Stimulated activated CD4-positive, alpha-beta T cell treated with anti-CD3 and anti-CD28 coated beads, Interleukin-1b, Interleukin-23, amount 100 ng/mL, for 4 hours (primary cell): Measurements from ENCODE around the gene MRPS23.
A peak's percentile ranks its signal among the peaks of the same experiment; 100 is the strongest.

Experiments
- DNase-seq, 2 donors: peaks; one replicate each; pipeline ENCODE4 v3.0.0-alpha.2; 2020; ENCODE audit warnings: low read depth in 2 of 2

MRPS23 gene

GRCh38 chr17:57849874-57850754 lies at the start of gene MRPS23:
MRPS23 (minus strand) TSS chr17:57850044; CDS start chr17:57850010, 34 bp downstream.
- peak; percentile 90 to 92 for DNase-seq

- DNase-seq: no peak
Measured at GRCh38 chr17:57899391-57899790, 49.5 kb upstream of the MRPS23 start.

- no peak for DNase-seq
Measured at GRCh38 chr17:57898487-57899311, 48.9 kb upstream of the MRPS23 start.

- no peak for DNase-seq
Measured at GRCh38 chr17:57895382-57896060, 45.7 kb upstream of the MRPS23 start.

DNA sequence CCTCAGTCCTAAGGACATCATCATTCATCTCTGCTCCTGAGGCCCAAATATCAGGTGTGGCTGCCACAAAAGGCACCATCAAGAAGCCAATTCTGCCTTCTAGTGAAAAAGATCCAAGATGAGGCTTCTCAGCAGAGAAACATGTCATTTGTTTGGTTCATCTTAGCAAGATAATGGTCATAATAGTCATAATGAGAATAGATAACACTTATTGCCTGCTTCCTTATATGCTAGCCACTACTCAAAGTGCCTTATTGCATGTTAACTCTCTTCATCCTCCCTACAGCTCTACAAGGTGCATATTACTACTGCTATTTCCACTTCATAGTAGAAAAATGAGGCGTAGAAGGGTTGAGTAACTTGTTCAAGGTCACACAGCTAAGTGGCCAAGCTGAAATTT lies 45.0 kb upstream of the MRPS23 start:
- DNase-seq: no peak

DNA sequence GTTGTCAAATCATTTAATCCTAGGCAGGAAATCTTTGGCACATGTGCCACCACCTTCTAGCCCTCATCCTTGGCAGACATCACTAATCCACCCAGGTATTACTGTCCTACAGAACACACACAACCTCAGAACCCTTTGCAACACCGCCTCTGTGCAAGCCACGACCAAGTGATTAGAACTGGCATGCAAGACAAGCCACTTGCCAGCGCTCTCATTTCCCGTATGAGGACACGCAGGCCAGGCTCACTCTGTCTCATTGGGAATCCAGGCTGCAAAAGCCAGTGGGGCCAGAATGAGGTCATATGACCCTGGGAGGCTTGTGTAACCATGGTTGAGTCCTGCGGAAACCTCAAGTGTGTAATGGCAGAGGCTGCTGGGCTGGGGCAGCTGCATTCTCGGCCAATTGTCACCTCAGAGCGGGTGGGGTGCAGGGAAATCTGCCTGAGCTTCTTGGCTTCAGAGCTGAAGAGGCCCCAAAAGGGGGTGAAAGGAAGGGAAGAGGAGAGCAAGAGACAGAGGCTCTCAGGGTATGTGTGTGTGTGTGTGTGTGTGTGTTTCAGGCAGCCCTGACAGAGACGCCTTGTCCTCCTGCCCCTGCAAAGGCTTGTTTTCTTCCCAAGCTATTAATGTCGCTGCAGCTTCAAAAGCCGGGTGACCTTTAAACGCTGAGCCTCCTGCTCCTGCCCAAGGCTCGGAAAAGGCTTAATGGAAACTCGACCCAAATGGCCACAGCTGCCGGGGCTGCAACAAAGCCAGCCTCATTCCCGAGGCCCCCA lies 43.2 kb upstream of the MRPS23 start:
- no peak for DNase-seq

GRCh38 chr17:57892146-57892819 lies 42.4 kb upstream of the MRPS23 start:
- peak; percentile 70 to 78 for DNase-seq

- no peak for DNase-seq
Measured at GRCh38 chr17:57890857-57891232, 41.0 kb upstream of the MRPS23 start.

DNA sequence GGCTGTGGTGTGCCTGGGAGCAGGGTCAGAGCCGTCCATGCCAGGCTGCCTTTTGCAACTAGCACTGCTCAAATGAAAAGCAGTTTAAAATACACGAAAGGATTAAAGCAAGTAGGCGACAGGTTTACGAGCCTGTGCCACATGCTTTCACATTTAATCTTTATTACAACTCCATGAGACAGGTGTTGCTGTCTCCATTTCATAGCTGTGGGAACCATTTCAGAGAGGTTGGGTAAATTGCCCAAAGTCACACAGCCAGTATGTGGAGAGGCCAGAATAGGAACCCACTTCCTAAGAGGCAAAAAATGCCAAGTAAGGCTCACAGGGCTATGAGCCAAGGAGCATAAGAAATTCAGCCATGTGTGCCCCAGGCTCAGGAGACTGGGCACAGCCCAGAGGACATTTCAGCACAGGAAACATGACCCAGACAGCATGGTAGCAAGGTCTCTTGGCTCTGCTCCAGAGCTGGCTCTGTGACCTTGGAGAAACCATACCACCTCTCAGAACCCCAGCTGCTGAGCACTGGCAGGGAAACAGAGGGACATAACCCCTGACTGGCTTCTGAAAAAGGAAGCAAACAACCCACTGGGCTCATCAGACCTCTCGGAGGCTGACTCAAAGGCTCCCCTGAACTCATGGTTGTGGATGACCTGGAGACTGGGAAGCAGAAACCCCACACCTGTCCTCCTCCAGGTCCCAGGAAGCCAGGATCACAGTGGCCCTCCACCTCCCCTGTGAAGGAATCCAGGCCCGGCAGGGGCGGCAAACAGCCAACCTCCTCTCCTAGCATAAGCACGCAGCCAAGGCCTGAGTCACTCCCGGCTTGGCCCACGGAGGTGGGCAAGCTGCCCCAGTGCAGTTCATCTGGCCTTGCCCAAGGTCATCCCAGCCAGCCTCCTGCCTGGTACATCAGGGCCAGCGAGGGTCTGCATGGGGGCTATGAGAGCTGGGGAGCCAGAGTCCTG lies 40.3 kb upstream of the MRPS23 start:
- no peak for DNase-seq

DNA sequence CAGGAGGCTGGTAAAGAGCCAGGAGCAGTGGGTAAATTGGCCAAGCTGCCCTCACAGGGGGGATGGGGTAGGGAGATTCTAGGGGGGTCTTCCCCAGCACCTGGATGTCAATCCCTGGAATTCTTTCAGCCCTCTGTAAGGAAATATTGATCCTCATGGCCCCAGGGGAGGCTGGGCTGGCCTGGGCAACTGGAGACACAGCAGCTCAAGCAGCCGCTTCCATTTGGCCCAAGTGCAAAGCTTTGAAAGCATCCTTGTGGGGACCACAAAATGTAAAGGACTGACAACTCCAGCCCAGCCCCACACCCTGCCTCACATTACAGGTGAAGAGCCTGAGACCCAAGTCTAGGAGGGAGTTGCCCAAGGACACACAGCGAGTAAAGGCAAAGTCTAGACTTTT lies 39.4 kb upstream of the MRPS23 start:
- DNase-seq: no peak

GRCh38 chr17:57888311-57889216 lies 38.7 kb upstream of the MRPS23 start:
- DNase-seq: no peak

GRCh38 chr17:57887161-57887560 lies 37.3 kb upstream of the MRPS23 start:
- no peak for DNase-seq

DNA sequence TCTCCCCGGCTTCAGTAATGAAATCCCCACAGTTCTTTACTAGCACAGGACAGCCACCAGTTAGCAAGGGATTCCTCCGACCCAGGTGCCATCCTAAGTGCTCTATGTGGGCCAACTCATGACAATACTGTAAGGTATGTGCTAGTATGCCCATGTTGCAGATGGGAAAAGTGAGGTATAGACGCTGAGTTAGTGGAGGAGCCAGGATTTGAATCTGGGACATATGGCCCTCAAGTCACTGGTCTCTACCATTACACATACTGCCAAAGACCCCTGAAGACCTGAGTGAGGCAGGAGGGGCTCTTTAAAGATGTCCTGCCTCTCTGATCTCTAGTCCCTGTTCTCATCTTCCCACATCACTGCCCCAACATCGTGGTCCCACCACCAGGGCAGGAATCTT lies 36.2 kb upstream of the MRPS23 start:
- DNase-seq: no peak

- DNase-seq: no peak
Measured at GRCh38 chr17:57885148-57885915, 35.5 kb upstream of the MRPS23 start.

GRCh38 chr17:57881783-57882351 lies 32.0 kb upstream of the MRPS23 start:
- DNase-seq: no peak

- no peak for DNase-seq
Measured at GRCh38 chr17:57881143-57881542, 31.3 kb upstream of the MRPS23 start.

- DNase-seq: peak in 1 of 2 donors; percentile 13
Measured at GRCh38 chr17:57880086-57880456, 30.2 kb upstream of the MRPS23 start.
